ENCODE measurements around the gene UPF1.

GRCh38 chr19:18804643-18805042, 27.1 kb upstream of the UPF1 start:
- TF ChIP-seq POLR2A (IDR thresholded peaks at IDR 0.05; ENCODE audit: low read length) (no peak), REST (IDR thresholded peaks at IDR 0.05) (no peak), CTCF (IDR thresholded peaks at IDR 0.05) (no peak), RAD21 (conservative IDR thresholded peaks at IDR 0.05 in 1 of 2, IDR thresholded peaks at IDR 0.05 in 1 of 2) (no peak), POLR2AphosphoS2 (conservative IDR thresholded peaks at IDR 0.05; ENCODE audit: low read length) (no peak), EHMT2 (IDR thresholded peaks at IDR 0.05; ENCODE audit: low read depth) (no peak), RNF2 (IDR thresholded peaks at IDR 0.05; ENCODE audit: borderline replicate concordance, low read depth) (no peak), CBX8 (IDR thresholded peaks at IDR 0.05) (no peak)

Data from A549 (cell line).